Calu3 (cell line): ENCODE data around the gene SYNM. TPM values are rescaled to one million over a fixed set of nuclear protein-coding genes. Genes with fewer than 3 reads are reported as not detected.

ENCODE experiments used
- BruUV-seq: library from RNA; stranded (reverse); fragments of 400-500 nt; replicated peaks from 2 replicates; lab custom pipeline; 2021; lab: Mats Ljungman, UMichigan
- CTCF ChIA-PET: fragments of 300-600 bp; sonication (Branson Sonifier 250); formaldehyde crosslinking; loops from one replicate; lab custom pipeline; 2022; ENCODE audit warnings: antibody characterized with exemption; lab: Charles Lee
- DNase-seq: peaks from one replicate; pipeline ENCODE4 v3.0.0; 2022
- H3K27ac Mint-ChIP-seq: one replicate; pipeline ENCODE4 v1.8.0; 2022; ENCODE audit warnings: mixed read lengths; ENCODE audit not compliant: unreplicated experiment
- H3K27me3 Mint-ChIP-seq: one replicate; pipeline ENCODE4 v1.8.0; 2022; ENCODE audit warnings: mixed read lengths; ENCODE audit not compliant: unreplicated experiment
- H3K36me3 Mint-ChIP-seq: one replicate; pipeline ENCODE4 v1.8.0; 2022; ENCODE audit warnings: mild to moderate bottlenecking, moderate library complexity, mixed read lengths; ENCODE audit not compliant: insufficient read depth, unreplicated experiment
- H3K4me1 Mint-ChIP-seq: one replicate; pipeline ENCODE4 v1.8.0; 2022; ENCODE audit warnings: mild to moderate bottlenecking, low read depth, mixed read lengths; ENCODE audit not compliant: unreplicated experiment
- H3K4me3 Mint-ChIP-seq: one replicate; pipeline ENCODE4 v1.8.0; 2022; ENCODE audit warnings: mild to moderate bottlenecking, low read depth, moderate library complexity, mixed read lengths; ENCODE audit not compliant: unreplicated experiment
- H3K9me3 Mint-ChIP-seq: one replicate; pipeline ENCODE4 v1.8.0; 2022; ENCODE audit warnings: low read depth, mixed read lengths; ENCODE audit not compliant: unreplicated experiment
- intact Hi-C: fragments of 100-400 bp; cut with micrococcal nuclease; formaldehyde crosslinking; loops from one replicate; pipeline ENCODE4 v1.10.0; 2022; ENCODE audit not compliant: unreplicated experiment
- total RNA-seq: library from RNA; stranded (reverse); gene quantifications from 2 replicates; pipeline ENCODE4 v1.2.3, GENCODE V29; 2022
- TF ChIP-seq, protein P1 (sequence below): fragments of 200-600 bp; IDR thresholded peaks from one replicate; pipeline ENCODE4 v1.8.0; 2022; ENCODE audit warnings: antibody characterized with exemption; ENCODE audit not compliant: unreplicated experiment

The SYNM gene
- total RNA-seq, 1 experiment from 2014 or later = 7.8 TPM

- Mint-ChIP-seq H3K27me3 (peaks cover 76% of the 10 kb centered on the region), H3K27ac (no peak overlapping the region), H3K36me3 (peaks cover 8% of the 10 kb centered on the region), H3K4me1 (peaks cover 8% of the 10 kb centered on the region), H3K4me3 (peak overlapping the region; percentile 63), H3K9me3 (no peaks in the 10 kb centered on the region)
- CTCF ChIA-PET = interaction anchor here (0.5 to 1.8 kb wide), 11 partner anchors 17 to 581 kb away, joined by 3 to 13 read pairs (median 4); no protein-coding TSS in a partner anchor
- peak; percentile 93 for DNase-seq
- intact Hi-C loops = loop anchor here (1.0 kb wide), 1 partner anchor 113 kb away; no protein-coding TSS in a partner anchor
- no TSS peak for BruUV-seq
- TF ChIP-seq, protein P1, sequence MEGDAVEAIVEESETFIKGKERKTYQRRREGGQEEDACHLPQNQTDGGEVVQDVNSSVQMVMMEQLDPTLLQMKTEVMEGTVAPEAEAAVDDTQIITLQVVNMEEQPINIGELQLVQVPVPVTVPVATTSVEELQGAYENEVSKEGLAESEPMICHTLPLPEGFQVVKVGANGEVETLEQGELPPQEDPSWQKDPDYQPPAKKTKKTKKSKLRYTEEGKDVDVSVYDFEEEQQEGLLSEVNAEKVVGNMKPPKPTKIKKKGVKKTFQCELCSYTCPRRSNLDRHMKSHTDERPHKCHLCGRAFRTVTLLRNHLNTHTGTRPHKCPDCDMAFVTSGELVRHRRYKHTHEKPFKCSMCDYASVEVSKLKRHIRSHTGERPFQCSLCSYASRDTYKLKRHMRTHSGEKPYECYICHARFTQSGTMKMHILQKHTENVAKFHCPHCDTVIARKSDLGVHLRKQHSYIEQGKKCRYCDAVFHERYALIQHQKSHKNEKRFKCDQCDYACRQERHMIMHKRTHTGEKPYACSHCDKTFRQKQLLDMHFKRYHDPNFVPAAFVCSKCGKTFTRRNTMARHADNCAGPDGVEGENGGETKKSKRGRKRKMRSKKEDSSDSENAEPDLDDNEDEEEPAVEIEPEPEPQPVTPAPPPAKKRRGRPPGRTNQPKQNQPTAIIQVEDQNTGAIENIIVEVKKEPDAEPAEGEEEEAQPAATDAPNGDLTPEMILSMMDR = peak; percentile 89
These were observed 4.4 kb upstream of the SYNM start for GRCh38 chr15:99100245-99101173.

- intact Hi-C loops = no loop called here
- Mint-ChIP-seq H3K4me3 (no peak overlapping the region), H3K27ac (no peak overlapping the region), H3K4me1 (peaks cover 8% of the 10 kb centered on the region), H3K9me3 (no peaks in the 10 kb centered on the region), H3K36me3 (peaks cover 8% of the 10 kb centered on the region), H3K27me3 (peaks cover 71% of the 10 kb centered on the region)
- BruUV-seq = no TSS peak
- no peak for DNase-seq
- TF ChIP-seq, protein P1 = no peak
- CTCF ChIA-PET = interaction anchor here (1.8 kb wide), 1 partner anchor 112 kb away, joined by 13 read pairs; no protein-coding TSS in a partner anchor
These were observed 3.4 kb upstream of the SYNM start for GRCh38 chr15:99101501-99101900.

DNA sequence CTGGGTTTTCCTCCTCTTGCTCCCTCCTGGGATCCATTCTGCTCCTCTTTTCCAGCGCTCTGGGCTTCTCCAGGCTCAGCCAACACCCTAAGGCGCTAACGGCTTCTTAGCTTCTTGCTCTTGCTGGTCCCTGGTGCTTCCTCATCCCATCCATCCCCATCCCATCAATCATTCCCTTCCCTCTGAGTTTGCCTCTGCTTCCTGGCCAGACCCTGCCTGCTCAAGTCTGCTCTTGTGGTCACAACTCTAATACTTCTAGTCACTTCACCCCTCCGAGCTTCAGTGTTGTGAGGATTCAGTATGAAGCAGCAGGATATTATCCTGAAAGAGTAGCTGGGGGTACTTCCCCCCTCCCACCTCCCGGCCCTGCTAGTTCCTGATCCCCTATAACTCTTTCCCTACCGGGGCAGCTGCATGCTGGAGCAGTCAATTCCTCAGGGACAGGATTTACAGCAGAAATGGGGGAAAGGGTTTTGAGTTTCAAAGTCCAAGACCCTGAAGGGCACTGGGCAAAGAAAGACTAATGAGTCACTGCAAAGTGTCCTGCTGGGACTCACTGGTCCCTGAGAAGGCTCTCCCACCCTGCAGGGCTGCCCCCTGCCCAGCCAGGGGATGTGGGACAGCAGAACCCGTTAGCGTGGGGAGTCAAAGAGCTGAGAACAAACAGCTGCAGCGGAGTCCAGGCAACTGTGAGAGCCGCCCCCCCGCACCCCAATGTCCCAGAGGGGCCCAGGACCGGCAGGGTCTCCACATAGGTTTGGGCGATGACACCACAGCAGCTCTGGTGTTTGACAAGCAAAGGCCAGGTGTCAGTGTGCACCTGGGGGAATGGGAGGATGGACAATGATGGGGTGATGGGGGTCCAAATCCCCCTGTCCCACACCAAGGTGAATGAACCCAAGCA is 2.3 kb upstream of the SYNM start:
- intact Hi-C loops = no loop called here
- no peaks in the 10 kb centered on the region for H3K9me3 Mint-ChIP-seq
- H3K4me3 Mint-ChIP-seq = no peak overlapping the region
- peaks cover 69% of the 10 kb centered on the region for H3K27me3 Mint-ChIP-seq
- BruUV-seq = no TSS peak
- H3K36me3 Mint-ChIP-seq = peaks cover 8% of the 10 kb centered on the region
- CTCF ChIA-PET = interaction anchor here (0.6 to 1.3 kb wide), 2 partner anchors 21 to 228 kb away, joined by 3 to 6 read pairs; no protein-coding TSS in a partner anchor
- no peak overlapping the region for H3K27ac Mint-ChIP-seq
- H3K4me1 Mint-ChIP-seq = peaks cover 8% of the 10 kb centered on the region
- no peak for DNase-seq
- TF ChIP-seq, protein P1 = no peak

GRCh38 chr15:99103279-99103678 is 1.6 kb upstream of the SYNM start:
- intact Hi-C loops = no loop called here
- no TSS peak for BruUV-seq
- Mint-ChIP-seq H3K9me3 (no peaks in the 10 kb centered on the region), H3K4me3 (no peak overlapping the region), H3K36me3 (peaks cover 8% of the 10 kb centered on the region), H3K27me3 (peaks cover 62% of the 10 kb centered on the region), H3K27ac (no peak overlapping the region), H3K4me1 (peaks cover 8% of the 10 kb centered on the region)
- no peak for DNase-seq
- TF ChIP-seq, protein P1 = no peak
- CTCF ChIA-PET = interaction anchor here (0.6 to 1.3 kb wide), 3 partner anchors 20 to 260 kb away, joined by 3 read pairs; no protein-coding TSS in a partner anchor
